CD14-positive monocyte (primary cell): ENCODE measurements around the gene PDPN. TPM values are rescaled to one million over a fixed set of nuclear protein-coding genes. Genes with fewer than 3 reads are reported as not detected.

Source experiments
- DNase-seq, 3 donors: peaks; one replicate each; pipeline ENCODE4 v3.0.0-alpha.2; 2011 to 2022
- H2AFZ ChIP-seq: 2 replicates; pipeline ENCODE4 v1.6.0; 2012; ENCODE audit warnings: mild to moderate bottlenecking, low read depth, low read length, inconsistent platforms; ENCODE audit not compliant: insufficient read depth, poor library complexity, severe bottlenecking
- H3K27ac ChIP-seq, 2 donors: 1 replicate in 1 of 2; 2 replicates in 1 of 2; pipeline ENCODE4 v1.5.1; 2012 to 2013; ENCODE audit warnings: low read length in 2 of 2, control low read depth in 1 of 2, inconsistent platforms in 1 of 2, low read depth in 1 of 2, mild to moderate bottlenecking in 1 of 2
- H3K27me3 ChIP-seq, 2 donors: one replicate each; pipeline versions ENCODE4 v1.6.0 to v1.6.1; 2011 to 2013; ENCODE audit warnings: low read length in 2 of 2; ENCODE audit not compliant: control insufficient read depth in 2 of 2, insufficient read depth in 2 of 2
- H3K36me3 ChIP-seq, 2 donors: replicated peaks in 1 of 2; 1 replicate in 1 of 2; 2 replicates in 1 of 2; pipeline versions ENCODE4 v1.5.1 to v1.6.1; 2012 to 2013; ENCODE audit warnings: low read length in 2 of 2, control low read depth in 1 of 2, inconsistent platforms in 1 of 2, mild to moderate bottlenecking in 1 of 2; ENCODE audit not compliant: insufficient read depth in 2 of 2, control insufficient read depth in 1 of 2
- H3K4me1 ChIP-seq, 2 donors: 1 replicate in 1 of 2; 2 replicates in 1 of 2; pipeline versions ENCODE4 v1.5.1 to v1.6.1; 2012 to 2013; ENCODE audit warnings: low read length in 2 of 2, control low read depth in 1 of 2, inconsistent platforms in 1 of 2, mild to moderate bottlenecking in 1 of 2, moderate library complexity in 1 of 2; ENCODE audit not compliant: insufficient read depth in 2 of 2, control insufficient read depth in 1 of 2
- H3K4me2 ChIP-seq: replicated peaks from 2 replicates; pipeline ENCODE3; 2012; ENCODE audit warnings: low read length, moderate library complexity, mild to moderate bottlenecking; ENCODE audit not compliant: poor library complexity, severe bottlenecking; ENCODE audit errors: extremely low read depth
- H3K4me3 ChIP-seq, 3 experiments: fragments of 200-600 bp in 1 of 3; sonication (generic) in 1 of 3; replicated peaks in 1 of 3; 1 replicate in 2 of 3; 2 replicates in 1 of 3; pipeline ENCODE4 v1.5.1; 2011 to 2013; ENCODE audit warnings: low read length in 3 of 3, mild to moderate bottlenecking in 3 of 3, control low read depth in 2 of 3, low read depth in 2 of 3, inconsistent platforms in 1 of 3, moderate library complexity in 1 of 3
- H3K79me2 ChIP-seq: 2 replicates; pipeline ENCODE4 v1.6.0; 2012; ENCODE audit warnings: mild to moderate bottlenecking, control low read depth, inconsistent platforms, low read length, moderate library complexity; ENCODE audit not compliant: insufficient read depth
- H3K9ac ChIP-seq: 2 replicates; pipeline ENCODE4 v1.6.0; 2017; ENCODE audit warnings: low read length, mild to moderate bottlenecking; ENCODE audit not compliant: insufficient read depth, poor library complexity, severe bottlenecking
- H3K9me3 ChIP-seq, 2 donors: replicated peaks in 1 of 2; 1 replicate in 1 of 2; 2 replicates in 1 of 2; pipeline versions ENCODE4 v1.5.1 to v1.6.1; 2012 to 2013; ENCODE audit warnings: low read length in 2 of 2, control low read depth in 1 of 2; ENCODE audit not compliant: control insufficient read depth in 1 of 2, insufficient read depth in 1 of 2
- H4K20me1 ChIP-seq: 2 replicates; pipeline ENCODE4 v1.6.0; 2012; ENCODE audit warnings: mild to moderate bottlenecking, low read length, control low read depth, moderate library complexity; ENCODE audit not compliant: insufficient read depth
- H3K27ac Mint-ChIP-seq, 7 donors: one replicate each; pipeline ENCODE4 v1.8.0; 2020; ENCODE audit warnings: mild to moderate bottlenecking in 7 of 7, mixed read lengths in 7 of 7, moderate library complexity in 6 of 7, inconsistent platforms in 2 of 7
- H3K27me3 Mint-ChIP-seq, 3 donors: one replicate each; pipeline ENCODE4 v1.8.0; 2021 to 2022; ENCODE audit warnings: low read depth in 3 of 3, mild to moderate bottlenecking in 3 of 3, mixed read lengths in 3 of 3, moderate library complexity in 3 of 3, inconsistent platforms in 1 of 3
- H3K36me3 Mint-ChIP-seq, 2 donors: one replicate each; pipeline ENCODE4 v1.8.0; 2020; ENCODE audit warnings: mixed read lengths in 2 of 2, inconsistent platforms in 1 of 2, mild to moderate bottlenecking in 1 of 2
- H3K4me1 Mint-ChIP-seq: one replicate; pipeline ENCODE4 v1.8.0; 2020; ENCODE audit warnings: mild to moderate bottlenecking, mixed read lengths
- H3K4me3 Mint-ChIP-seq, 2 donors: one replicate each; pipeline ENCODE4 v1.8.0; 2020; ENCODE audit warnings: mild to moderate bottlenecking in 2 of 2, mixed read lengths in 2 of 2, moderate library complexity in 1 of 2
- H3K9me3 Mint-ChIP-seq, 7 donors: one replicate each; pipeline ENCODE4 v1.8.0; 2020 to 2022; ENCODE audit warnings: mixed read lengths in 7 of 7, mild to moderate bottlenecking in 6 of 7, moderate library complexity in 6 of 7, inconsistent platforms in 2 of 7
- CTCF ChIP-seq: fragments of 200-600 bp; IDR thresholded peaks from one replicate; pipeline ENCODE4 v1.8.0; 2022; ENCODE audit warnings: antibody characterized with exemption, mild to moderate bottlenecking
- WGBS: methylation state at CpG from one replicate; pipeline ENCODE4 v1.1.5; 2013; ENCODE audit warnings: missing lambda C conversion rate; ENCODE audit not compliant: insufficient coverage; 5-methylcytosine and 5-hydroxymethylcytosine counted together
- intact Hi-C, 2 donors: fragments of 100-400 bp; cut with micrococcal nuclease; formaldehyde crosslinking; loops; one replicate each; pipeline versions ENCODE4 v1.15.0 to v1.15.1; 2023
- polyA plus RNA-seq, 3 donors: library from polyadenylated mRNA; depleted of rRNA in 1 of 3; unstranded in 2 of 3; stranded (reverse) in 1 of 3; fragments of 300-500 nt in 2 of 3; fragments of >200 nt in 1 of 3; fragmentation: Illumina TruSeq in 2 of 3; gene quantifications; 1 replicate in 2 of 3; 2 replicates in 1 of 3; pipeline ENCODE4 v1.2.3, GENCODE V29; 2012 to 2021

The PDPN gene
- polyA plus RNA-seq, 3 donors = not detected

GRCh38 chr1:13643017-13643416 lies 59.4 kb downstream of the PDPN start:
- peak; percentile 25 to 55 (median 36) for DNase-seq
- peak overlapping the region in 1 of 2 donors; percentile 7 for H3K27ac ChIP-seq
- no peak for TF ChIP-seq CTCF
- H3K9ac ChIP-seq = no peak overlapping the region
- Mint-ChIP-seq H3K27me3 (peaks cover 4 to 10% (median 8%) of the 10 kb centered on the region in 3 donors), H3K9me3 (peaks cover 11 to 33% (median 26%) of the 10 kb centered on the region in 7 donors), H3K27ac (peak overlapping the region in 5 of 7 donors; percentile 20 to 82 (median 59)), H3K36me3 (no peaks in the 10 kb centered on the region), H3K4me1 (peaks cover 20% of the 10 kb centered on the region), H3K4me3 (peak overlapping the region in 1 of 2 donors; percentile 54)
- intact Hi-C loops = no loop called here
- no peaks in the 10 kb centered on the region for H3K36me3 ChIP-seq
- H3K9me3 ChIP-seq = peaks cover 12 to 23% of the 10 kb centered on the region in 2 donors
- WGBS = 38% methylated on average over 5 of the region's 8 CpGs
- H3K4me1 ChIP-seq = peaks cover 12 to 16% of the 10 kb centered on the region in 2 donors
- H3K27me3 ChIP-seq = peaks cover 0 to 3% of the 10 kb centered on the region in 2 donors
- no peak overlapping the region for H2AFZ ChIP-seq
- H3K79me2 ChIP-seq = no peaks in the 10 kb centered on the region
- no peak overlapping the region for H3K4me2 ChIP-seq
- no peaks in the 10 kb centered on the region for H4K20me1 ChIP-seq
- H3K4me3 ChIP-seq = no peak overlapping the region

- intact Hi-C loops = no loop called here
- no peak overlapping the region for H2AFZ ChIP-seq
- no peaks in the 10 kb centered on the region for H4K20me1 ChIP-seq
- no peaks in the 10 kb centered on the region for H3K9me3 ChIP-seq
- Mint-ChIP-seq H3K9me3 (peaks cover 0 to 13% (median 7%) of the 10 kb centered on the region in 7 donors), H3K27me3 (peaks cover 0 to 15% (median 7%) of the 10 kb centered on the region in 3 donors), H3K36me3 (no peaks in the 10 kb centered on the region), H3K4me1 (peaks cover 17% of the 10 kb centered on the region), H3K27ac (no peak overlapping the region), H3K4me3 (no peak overlapping the region)
- no peak for TF ChIP-seq CTCF
- H3K4me1 ChIP-seq = peaks cover 12 to 16% of the 10 kb centered on the region in 2 donors
- peak in 1 of 3 donors; percentile 52 for DNase-seq
- no peaks in the 10 kb centered on the region for H3K27me3 ChIP-seq
- no peak overlapping the region for H3K27ac ChIP-seq
- no peaks in the 10 kb centered on the region for H3K36me3 ChIP-seq
- no peaks in the 10 kb centered on the region for H3K79me2 ChIP-seq
- H3K4me3 ChIP-seq = no peak overlapping the region
- H3K9ac ChIP-seq = no peak overlapping the region
- no peak overlapping the region for H3K4me2 ChIP-seq
- 76% methylated on average over 3 of the region's 7 CpGs for WGBS
These were observed 62.9 kb downstream of the PDPN start for GRCh38 chr1:13646521-13646920.
